AG09309 (cell line): Measurements from ENCODE around the gene GIPR.

ENCODE experiments used
- DNase-seq: peaks from one replicate; pipeline ENCODE4 v3.0.0-alpha.2; 2010; ENCODE audit warnings: low read depth
- H3K4me3 ChIP-seq: 2 replicates; pipeline ENCODE4 v1.5.1; 2011; ENCODE audit warnings: mild to moderate bottlenecking, low read depth, low read length, moderate library complexity; ENCODE audit not compliant: control insufficient read depth
- TF ChIP-seq, protein P1 (sequence below): IDR thresholded peaks from 2 replicates; pipeline ENCODE4 v1.5.1; 2011; ENCODE audit warnings: mild to moderate bottlenecking, low read depth, low read length, inconsistent platforms; ENCODE audit not compliant: insufficient read depth, control insufficient read depth; ENCODE audit errors: missing control alignments

Gene GIPR

DNA sequence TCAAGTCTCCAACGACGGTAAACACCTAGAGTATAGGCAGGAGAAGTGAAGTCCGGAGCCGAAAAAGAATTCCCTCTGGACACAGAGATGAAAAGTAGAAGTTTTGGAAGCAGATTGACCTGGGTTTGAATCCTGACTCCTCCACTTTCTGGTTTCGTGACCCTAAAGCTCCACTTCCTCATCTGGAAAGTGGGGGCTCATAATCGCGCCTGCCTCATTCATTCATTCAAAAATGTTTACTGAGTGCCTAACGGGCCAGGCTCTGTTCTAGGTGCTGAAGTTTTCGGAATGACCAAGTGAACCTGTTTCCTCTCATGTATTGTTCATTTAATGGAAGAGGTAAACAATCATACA is 21.7 kb upstream of the GIPR start:
- H3K4me3 ChIP-seq, result no peak overlapping the region
- DNase-seq, result no peak
- TF ChIP-seq, protein P1, sequence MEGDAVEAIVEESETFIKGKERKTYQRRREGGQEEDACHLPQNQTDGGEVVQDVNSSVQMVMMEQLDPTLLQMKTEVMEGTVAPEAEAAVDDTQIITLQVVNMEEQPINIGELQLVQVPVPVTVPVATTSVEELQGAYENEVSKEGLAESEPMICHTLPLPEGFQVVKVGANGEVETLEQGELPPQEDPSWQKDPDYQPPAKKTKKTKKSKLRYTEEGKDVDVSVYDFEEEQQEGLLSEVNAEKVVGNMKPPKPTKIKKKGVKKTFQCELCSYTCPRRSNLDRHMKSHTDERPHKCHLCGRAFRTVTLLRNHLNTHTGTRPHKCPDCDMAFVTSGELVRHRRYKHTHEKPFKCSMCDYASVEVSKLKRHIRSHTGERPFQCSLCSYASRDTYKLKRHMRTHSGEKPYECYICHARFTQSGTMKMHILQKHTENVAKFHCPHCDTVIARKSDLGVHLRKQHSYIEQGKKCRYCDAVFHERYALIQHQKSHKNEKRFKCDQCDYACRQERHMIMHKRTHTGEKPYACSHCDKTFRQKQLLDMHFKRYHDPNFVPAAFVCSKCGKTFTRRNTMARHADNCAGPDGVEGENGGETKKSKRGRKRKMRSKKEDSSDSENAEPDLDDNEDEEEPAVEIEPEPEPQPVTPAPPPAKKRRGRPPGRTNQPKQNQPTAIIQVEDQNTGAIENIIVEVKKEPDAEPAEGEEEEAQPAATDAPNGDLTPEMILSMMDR, result no peak

DNA sequence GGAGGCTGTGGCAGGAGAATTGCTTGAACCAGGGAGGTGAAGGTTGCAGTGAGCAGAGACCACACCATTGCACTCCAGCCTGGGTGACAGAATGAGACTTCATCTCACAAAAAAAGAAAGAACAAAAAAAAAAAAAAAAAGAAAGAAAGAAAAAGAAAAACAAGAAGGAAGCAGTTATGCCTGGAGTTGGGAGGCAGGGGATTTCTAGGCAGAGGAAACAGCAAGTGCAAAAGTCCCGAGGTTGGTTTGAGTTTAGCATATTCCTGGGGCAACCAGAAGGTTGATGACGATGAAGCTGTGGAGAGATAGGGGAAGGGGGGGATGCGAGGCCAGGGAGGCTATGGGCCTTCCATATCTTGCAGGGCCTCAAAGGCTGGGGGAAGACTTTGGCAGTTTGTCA is 17.3 kb upstream of the GIPR start:
- TF ChIP-seq, protein P1, result no peak
- no peak for DNase-seq
- H3K4me3 ChIP-seq, result no peak overlapping the region

DNA sequence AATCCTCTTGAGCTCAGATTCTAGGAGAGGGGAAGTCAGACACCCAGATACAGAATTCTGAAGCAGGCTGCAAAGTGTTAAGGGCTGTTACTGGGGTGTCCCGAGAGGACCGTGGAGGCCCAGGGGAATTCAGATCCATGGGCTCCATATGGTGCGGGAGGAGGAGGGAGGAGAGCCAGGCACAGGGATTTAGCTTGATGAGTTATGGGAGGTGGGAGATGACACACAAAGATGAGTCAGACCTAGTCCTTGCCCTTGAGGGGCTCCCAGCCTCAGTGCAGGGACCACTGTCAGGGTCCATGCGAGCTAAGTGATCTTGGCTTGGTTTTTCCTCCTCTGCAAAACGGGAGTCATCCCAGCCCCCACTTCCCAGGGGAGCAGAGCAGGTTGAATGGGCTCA is 14.4 kb upstream of the GIPR start:
- TF ChIP-seq, protein P1, result no peak
- DNase-seq, result no peak
- H3K4me3 ChIP-seq, result no peak overlapping the region

DNA sequence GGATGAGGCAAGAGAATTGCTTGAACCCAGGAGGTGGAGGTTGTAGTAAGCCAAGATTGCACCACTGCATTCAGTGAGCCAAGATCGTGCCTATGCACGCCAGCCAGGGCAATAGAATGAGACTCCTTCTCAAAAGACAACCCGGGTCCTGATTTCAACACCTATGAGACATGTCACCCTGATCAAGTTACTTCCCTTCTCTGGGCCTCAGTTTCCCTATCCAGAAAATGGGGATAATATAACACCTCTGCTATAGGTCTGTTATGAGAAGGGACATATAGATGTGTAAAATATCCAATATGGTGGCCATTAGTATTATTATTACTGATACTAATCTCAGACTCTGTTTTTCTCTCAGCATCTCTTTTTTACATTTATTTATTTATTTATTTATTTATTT is 12.9 kb upstream of the GIPR start:
- TF ChIP-seq, protein P1, result no peak
- DNase-seq, result no peak
- no peak overlapping the region for H3K4me3 ChIP-seq

DNA sequence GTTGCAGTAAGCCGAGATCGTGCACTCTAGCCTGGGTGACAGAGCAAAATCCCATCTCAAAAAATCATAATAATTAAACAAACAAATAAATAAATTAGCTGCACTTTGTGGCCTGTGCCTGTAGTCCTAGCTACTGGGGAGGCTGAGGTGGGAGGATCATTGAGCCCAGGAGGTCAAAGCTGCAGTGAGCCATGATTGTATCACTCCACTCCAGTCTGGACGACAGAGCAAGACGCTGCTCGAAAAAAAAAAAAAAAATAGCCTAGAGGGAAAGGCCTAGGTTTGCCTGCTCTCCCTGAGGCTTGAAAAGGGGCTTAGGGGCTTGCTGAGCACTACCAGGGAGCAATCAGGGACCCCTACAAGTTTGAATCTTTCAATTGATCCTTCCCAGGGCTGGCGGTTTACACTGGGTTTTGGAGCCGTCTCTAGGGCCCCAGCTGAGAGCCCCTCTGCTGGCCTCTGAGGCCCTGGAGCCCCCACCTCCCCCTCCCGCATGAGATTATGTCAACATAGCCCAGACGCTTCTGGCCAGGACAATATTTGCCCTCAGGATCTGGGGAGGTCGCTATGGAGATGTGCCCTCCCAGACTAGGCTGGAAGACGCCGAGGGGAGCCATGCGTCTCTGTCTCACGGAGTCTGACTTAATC is 10.4 kb upstream of the GIPR start:
- no peak overlapping the region for H3K4me3 ChIP-seq
- TF ChIP-seq, protein P1, result no peak
- DNase-seq, result no peak

DNA sequence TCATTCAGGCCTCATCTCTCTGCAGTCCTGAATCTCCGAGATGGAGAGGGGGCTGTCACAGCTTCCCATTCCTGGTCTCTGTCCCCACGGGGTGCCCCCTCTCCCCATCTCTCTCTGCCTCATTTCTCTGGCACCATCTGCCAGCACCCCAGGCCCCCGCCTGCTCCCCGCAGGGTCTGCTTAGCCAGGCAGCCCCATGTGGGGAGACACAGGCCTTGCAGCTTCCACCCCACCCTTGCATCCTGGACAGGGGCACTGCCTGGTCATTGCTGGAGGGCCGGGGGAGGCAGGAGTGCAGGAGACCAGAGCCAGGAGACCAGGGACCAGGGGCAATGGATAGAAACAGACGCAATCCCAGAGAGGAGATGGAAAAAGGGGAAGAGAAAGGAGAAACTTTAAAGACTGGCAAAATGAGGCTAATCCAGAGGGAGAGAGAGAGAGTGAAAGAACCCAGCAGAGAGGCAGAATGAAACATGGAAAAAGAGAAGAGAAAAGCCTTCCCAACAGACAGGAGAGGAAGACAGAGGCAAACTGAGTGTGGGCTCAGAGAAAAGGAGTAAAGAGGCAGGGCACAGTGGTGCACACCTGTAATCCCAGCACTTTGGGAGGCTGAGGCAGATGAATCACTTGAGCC is 8.8 kb upstream of the GIPR start:
- TF ChIP-seq, protein P1, result no peak
- H3K4me3 ChIP-seq, result no peak overlapping the region
- no peak for DNase-seq
